GM21786 (cell line): Measurements from ENCODE around the gene LAT.

Experiments used
- ATAC-seq: cut with Tn5 transposase; IDR thresholded peaks from one replicate; pipeline ENCODE4 v1.9.1; 2021; ENCODE audit not compliant: unreplicated experiment

The LAT gene

DNA sequence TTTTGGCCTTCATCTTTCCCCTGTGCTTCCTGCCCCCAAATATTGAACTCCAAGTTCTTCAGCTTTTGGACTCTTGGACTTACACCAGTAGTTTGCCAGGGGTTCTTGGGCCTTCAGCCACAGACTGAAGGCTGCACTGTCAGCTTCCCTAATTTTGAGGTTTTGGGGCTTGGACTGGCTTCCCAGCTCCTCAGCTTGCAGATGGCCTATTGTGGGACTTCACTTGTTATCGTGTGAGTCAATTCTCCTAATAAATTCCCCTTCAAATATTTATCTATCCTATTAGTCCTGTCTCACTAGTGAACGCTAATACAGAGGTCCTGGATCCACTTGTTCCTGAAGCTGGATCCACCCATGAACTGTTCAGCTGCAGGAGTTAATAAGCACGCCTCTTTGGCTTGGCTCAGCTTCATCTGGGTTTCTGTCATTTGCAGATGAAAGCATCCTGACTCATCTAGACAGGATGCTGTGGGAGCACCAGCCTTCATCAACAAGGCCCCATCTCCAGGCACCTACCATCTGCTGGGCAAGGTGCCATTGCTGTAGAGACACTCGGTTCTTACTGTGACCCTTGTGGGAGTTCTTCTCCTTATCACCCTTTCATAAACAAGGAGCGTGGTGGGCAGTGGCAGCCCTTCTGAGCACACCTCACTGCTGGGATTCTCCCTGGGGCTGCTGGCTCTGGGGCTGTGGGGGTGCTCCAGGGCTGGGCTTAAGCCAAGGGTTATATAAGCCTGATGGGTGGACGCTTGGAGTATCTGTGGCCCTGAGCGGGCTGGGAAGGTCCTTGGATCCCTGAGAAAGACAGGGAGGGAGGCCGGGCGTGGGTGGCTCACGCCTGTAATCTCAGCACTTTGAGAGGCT, 23.1 kb downstream of the LAT start:
- ATAC-seq = no peak

DNA sequence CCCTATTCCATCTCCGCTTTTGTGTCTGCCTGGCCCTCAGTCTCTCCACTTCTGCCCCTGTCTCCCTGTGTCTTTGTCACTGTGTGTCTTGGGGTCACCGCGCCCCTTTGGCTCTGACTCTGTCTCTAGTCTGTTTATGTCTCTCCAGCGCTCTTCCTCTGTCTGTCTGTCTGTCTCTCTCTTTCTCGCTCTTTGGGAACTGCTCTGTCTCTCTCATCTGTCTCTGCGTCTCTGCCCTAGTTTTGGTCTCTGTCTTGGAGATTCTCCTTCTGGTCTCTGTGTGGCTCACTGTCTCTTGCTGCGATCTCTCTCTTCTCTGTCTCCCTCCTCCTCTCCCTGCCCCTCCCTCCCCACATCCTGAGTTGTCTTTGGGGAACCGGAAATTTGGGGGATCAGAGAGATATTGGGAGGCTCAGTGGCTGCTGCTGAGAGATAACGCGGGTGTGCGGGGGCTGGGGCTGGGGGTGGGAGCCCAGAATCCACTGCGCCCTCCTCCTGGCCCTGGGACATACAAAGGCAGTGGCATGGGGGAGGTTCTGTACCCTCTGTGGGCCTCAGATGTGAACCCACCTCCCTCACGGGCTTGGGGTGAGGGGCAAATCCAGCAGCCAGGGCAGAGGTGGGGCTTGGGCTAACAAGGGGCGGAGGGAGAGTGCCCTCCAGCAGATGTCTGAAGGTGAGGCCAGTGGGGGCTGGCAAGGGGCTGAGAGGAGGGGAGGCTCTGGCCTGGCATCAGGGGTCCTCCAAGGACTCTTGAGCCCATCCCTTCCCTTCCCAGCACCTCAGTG, 24.4 kb downstream of the LAT start:
- ATAC-seq = no peak

DNA sequence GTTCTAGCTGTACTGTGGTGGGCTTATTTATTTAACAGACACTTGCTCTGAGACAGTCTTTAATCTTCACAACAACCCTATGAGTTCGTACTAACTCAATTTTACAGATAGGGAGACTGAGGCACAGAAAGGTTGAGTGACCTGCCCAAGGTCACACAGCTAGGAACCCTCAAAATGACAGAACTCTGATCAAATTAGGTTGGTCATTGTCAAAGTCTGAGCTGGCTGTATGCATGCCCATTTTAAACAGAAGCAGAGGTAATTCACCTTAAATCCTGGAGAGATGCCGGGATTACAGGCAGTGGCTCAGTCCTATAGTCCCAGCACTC, 24.9 kb downstream of the LAT start:
- no peak for ATAC-seq

DNA sequence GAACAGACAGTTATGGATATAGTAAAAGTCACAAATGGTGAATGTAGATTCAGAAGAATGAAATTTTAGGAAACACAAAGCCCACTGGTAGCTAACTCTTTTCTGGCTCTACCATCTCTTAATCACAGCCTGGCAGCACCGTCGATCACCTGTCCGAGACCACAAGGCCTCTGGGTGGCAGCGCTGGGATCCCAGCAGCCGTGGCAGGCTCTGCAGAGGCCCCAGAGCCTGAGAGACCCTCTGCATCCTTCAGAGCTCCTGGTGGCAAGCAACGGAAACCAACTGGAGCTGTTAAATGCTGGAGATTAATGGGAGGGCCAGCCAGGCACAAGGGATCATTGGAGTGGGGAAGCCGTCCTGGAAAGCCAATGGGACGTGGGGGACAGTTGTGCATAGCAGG, 26.3 kb downstream of the LAT start:
- no peak for ATAC-seq

DNA sequence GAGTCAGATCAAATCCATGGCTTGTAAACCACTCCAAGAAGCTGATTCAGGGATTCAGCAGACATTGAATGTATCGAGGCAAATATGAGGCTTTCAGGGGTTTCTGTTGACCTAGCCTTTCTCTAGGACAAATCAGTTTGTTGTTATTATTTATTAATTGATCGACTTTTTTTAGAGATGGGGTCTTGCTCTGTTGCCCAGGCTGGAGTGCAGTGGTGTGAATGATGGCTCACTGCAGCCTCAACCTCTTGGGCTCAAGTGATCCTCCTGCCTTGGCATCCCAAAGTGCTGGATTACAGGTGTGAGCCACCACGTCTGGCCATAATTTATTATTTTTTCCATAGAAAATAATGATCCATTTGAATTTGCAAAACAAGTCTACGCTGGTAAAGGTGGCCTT, 27.0 kb downstream of the LAT start:
- no peak for ATAC-seq

DNA sequence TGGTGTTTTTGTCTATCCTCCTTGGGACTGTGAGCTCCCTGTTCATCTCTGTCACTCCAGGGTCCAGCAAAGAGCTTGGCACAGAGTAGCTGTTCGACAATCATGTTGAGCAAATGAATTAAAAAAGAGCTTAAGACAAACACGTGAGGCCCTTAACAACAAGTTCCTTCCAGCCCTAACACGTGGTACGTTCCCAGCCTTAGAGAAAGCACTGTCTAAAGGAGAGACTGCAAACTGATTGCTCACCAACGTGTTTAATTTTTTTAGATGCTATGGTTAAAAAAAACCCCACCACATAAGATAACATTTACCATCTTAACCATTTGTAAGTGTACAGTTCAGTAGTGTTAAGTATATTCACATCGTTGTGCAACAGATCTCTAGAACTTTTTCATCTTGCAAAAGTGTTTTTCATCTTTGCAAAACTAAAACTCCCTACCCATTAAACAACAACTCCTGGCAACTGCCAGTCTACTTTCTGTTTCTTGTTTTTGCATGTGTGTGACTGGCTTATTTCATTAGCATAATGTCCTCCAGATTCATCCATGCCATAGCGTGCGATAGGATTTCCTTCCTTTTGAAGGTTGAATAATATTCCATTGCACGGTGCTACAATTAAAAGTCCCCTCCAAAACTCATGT, 28.2 kb downstream of the LAT start:
- ATAC-seq = no peak

DNA sequence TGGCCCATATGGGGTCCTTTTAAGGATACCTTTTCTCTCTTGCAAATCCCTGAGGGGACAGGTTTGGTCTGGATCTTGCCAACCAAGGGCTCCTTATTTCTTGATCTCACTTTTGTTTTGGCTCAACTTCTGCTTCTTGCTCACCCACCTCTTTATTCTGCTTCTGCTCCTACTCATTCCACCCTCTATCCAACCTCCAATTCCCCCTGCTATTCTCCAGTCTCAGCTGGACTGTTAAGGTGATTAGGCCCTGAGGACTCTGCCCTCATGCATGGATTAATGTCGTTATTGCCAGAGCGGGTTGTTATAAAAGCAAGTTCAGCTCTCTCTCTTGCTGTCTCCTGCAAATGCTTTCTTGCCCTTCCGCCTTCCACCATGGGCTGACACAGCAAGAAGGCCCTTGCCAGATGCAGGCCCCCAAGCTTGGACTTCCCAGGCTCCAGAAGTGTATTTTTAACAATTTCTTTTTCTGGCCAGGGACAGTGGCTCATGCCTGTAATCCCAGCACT, 29.8 kb downstream of the LAT start:
- ATAC-seq = no peak

DNA sequence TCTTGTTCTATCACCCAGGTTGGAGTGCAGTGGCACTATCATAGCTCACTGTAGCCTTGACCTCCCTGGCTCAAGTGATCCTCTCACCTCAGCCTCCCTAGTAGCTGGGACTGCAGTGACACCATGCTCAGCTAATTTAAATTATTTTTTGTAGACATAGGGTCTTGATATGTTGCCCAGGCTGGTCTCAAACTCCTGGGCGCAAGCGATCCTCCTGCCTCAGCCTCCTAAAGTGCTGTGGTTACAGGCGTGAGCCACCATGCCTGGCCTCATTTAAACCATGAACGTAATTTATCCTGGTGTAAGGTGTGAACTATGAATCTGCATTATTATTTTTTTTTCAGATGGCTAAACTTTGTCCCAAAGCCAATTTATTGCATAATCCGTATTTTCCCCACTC, 37.3 kb downstream of the LAT start:
- ATAC-seq = no peak

DNA sequence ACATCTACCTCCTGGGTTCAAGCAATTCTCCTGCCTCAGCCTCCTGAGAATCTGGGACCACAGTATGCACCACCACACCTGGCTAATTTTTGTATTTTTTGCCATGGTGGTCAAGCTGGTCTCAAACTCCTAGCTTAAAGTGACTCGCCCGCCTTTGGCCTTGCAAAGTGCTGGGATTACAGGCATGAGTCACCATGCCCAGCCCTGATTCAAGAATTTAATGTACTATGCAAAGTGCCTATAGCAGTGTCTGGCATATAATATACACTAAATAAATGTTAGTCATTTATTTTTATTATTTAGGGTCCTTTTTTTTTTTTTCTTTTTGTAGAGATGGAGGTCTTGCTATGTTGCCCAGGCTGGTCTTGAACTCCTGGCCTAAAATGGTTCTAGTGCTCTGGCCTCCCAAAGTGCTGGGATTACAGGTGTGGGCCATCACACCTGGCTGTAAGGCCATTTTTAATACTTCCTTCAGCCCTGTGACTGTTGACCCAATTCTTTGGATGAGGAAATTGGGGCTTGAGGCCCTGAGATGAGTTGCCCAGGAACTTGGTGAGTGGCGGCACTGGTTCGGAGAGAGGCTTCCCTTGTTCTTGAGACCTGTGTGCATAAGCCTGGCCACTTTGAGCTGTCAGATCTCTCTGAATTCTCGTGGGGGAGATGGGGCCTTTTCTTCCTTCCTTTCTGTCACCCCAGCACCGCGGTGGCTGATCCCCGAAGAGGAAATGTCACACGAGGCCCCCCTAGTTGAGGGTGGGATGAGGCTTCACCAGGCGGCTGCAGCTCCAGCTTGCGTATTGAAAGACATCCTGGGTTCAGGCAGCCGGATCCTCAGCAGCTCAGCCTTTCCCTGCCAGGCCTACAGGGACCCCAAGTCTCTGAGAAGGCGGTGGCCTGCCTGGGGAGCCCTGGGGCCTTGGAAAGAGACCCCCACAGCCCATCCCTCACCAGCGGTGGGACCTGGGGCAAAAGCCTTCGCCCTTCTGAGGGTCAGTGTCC, 38.7 kb downstream of the LAT start:
- ATAC-seq = no peak

DNA sequence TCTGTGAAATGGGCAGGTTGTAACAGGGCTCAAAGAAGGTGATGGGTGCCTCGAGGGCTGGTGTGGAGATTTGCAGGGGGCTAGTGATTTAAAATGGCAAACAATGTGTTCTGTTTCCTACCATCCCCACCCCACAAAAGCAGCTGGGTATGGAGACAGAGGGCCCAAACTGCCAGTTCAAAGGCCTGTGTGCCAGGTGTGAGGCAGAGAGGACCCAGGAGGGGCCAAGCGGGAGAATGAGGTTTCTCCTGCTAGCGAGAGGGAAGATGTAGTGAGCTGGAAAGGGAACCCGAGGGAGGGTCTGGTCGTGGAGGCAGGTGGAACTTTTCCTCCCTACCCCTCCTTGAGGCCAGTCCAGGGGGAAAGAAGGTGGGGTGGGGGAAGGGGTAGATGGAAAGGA, 39.4 kb downstream of the LAT start:
- no peak for ATAC-seq

DNA sequence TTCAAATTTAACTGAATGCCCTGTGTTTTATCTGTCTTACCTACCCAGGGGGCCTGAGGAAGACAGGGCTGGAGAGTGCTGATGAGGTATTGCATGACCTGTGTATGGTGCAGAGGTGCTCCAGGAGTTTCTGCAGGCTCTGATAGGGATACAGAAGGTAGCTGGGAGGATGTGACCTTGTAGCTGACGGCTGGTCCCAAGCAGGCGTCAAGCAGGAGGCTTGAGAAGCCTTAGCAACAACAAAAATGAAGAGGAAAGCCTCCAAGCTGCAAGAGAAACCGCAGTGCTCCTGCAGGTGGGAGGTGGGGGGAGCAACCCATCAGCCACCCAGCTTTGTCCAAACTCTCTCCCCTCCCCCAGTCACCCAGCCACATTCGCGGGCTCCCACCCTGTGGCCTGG, 40.4 kb downstream of the LAT start:
- ATAC-seq = no peak

DNA sequence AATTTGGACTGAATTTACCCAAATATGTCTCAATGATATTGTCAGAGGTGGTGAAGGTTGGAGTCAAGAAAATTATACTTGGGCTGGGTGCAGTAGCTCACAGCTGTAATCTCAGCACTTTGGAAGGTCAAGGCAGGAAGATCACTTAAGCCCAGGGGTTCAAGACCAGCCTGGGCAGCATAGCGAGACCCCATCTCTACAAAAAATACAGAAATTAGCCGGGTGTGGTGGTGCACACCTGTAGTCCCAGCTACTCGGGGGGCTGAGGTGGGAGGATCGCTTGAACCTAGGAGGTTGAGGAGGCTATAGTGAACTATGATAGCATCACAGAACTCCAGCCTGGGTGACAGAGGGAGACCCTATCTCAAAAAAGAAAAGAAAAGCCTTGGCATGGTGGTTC, 40.9 kb downstream of the LAT start:
- no peak for ATAC-seq

DNA sequence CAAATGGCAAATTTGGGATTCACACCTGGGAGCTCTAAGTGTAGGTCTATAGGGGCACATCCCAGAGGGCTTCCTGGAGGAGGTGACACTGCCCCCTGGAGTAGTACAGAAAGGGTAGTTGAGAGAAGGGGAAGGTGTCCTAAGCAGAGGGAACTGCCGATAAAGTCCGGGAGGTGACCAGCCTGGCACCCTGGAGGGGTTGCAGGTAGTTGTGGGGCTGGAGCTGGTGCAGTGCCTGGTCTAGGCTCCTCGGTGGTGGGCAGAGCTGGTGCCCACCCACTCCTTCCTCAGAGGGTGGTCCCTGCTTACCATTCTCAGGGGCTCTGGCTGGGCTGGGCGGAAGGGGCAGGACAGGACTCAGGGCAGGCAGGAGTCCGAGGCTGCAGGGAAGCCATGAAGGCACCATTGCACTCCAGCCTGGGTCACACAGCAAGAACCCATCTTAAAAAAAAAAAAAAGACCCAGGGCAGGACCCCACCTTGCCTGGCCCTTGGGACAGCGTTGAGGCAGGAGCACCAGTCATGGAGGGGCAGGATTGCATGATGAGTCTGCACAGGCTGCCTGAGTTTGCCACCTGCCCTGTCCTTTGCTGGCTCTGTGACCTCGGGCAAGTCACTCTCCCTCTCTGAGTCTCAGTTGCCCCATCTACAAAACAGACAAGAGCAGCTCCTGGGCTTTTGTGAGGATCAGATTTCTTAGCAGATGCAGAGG, 43.8 kb downstream of the LAT start:
- ATAC-seq = no peak

DNA sequence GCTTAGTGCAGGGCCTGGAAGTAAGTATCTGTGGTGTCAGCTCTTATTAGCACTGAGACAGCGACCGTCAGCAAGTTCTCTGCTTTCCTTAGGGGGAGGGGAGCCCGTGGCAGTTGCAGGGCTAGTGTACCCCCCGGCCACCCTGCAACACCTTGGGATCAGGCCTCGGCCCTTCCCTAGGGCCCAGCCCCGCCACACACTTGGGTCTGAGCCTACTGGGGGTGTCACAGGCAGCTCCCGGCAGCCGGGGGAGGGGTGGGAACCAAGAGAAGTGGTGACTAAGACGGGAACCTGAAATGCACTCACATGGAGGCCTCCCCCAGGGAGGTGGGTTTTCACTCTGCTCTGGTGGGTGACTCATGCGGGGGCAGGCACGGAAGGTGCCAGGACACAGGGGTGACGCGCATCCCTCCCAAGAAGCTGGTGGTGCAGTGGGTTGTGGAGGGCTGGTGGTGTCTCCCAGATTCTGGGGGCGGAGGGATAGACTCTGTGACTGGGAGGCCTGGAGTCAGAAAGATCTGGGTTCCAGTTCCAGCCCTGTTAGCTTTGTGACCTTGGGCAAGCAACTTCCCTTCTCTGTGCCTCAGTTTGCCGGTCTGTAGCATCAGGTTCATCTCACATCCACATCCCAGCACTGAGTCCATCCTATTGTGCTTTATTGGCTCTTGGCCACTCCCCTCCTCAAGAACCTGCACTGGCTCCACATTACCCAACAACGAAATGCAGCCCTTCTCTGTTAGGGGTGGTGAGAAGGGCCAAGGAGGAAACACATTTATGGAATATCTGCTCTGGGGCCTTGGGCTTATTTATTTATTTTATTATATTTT, 44.5 kb downstream of the LAT start:
- no peak for ATAC-seq

DNA sequence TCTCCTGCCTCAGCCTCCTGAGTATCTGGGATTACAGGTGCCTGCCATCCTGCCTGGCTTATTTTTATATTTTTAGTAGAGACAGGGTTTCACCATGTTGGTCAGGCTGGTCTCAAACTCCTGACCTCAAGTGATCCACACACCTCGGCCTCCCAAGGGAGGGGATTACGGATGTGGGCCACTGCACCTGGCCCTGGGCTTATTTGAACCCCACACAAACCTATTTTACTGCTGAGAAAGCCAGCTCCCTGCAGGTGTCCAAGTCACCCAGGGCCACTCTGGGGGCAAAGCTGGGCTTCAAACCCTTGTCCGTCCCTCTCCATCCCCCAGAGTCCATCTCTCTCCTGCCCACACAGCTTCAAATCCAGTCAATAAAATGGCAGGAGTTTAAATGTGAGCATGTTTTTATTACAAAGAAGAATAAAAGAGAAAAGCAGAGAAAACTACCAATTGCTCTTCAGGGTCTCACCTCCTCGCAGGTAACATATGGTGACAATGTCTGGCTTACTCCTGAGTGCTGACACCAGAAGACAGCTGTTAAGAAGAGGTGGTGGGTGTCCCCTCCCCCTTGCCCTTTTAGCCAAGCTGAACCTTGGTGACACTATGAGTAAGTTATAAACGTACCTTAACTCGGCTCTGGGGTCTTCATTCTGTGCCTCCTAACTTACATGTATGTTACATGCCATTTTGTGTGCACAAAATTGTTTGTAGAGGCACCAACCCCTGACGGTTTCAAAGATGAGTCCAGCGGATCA, 45.4 kb downstream of the LAT start:
- no peak for ATAC-seq
